ENCODE data around the gene BCL6B.

GRCh38 chr17:7042501-7043181 lies 19.8 kb downstream of the BCL6B start:
- TF ChIP-seq EZH2 (IDR thresholded peaks at IDR 0.05), result no peak
- no peak for TF ChIP-seq FOXP2 (optimal IDR thresholded peaks at IDR 0.05; ENCODE audit: control extremely low read depth, extremely low read length, insufficient read depth)

All from SK-N-MC (cell line).